GM19351 (cell line): ENCODE measurements around the gene DCXR.

Experiments used
- ATAC-seq: cut with Tn5 transposase; IDR thresholded peaks from one replicate; pipeline ENCODE4 v1.9.1; 2021; ENCODE audit warnings: mild to moderate bottlenecking, moderate library complexity; ENCODE audit not compliant: unreplicated experiment

The DCXR gene

DNA sequence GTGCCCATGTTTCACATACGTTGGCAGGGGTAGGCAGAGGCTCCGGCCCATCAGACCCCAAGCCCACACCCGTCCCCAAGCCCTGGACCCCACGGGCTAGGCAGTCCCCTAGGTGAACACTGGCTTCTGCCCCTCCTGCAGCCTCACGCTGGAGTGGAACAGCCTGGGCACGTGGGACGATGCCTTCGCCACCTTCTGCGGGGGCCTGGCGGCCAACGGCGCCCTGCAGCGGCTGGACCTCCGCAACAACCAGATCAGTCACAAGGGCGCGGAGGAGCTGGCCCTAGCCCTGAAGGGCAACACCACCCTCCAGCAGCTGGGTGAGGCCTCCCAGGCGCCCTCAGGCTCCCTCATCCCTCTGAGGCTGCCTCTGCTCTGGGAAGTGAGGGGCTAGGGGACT lies 12.6 kb downstream of the DCXR start:
- ATAC-seq, result no peak

DNA sequence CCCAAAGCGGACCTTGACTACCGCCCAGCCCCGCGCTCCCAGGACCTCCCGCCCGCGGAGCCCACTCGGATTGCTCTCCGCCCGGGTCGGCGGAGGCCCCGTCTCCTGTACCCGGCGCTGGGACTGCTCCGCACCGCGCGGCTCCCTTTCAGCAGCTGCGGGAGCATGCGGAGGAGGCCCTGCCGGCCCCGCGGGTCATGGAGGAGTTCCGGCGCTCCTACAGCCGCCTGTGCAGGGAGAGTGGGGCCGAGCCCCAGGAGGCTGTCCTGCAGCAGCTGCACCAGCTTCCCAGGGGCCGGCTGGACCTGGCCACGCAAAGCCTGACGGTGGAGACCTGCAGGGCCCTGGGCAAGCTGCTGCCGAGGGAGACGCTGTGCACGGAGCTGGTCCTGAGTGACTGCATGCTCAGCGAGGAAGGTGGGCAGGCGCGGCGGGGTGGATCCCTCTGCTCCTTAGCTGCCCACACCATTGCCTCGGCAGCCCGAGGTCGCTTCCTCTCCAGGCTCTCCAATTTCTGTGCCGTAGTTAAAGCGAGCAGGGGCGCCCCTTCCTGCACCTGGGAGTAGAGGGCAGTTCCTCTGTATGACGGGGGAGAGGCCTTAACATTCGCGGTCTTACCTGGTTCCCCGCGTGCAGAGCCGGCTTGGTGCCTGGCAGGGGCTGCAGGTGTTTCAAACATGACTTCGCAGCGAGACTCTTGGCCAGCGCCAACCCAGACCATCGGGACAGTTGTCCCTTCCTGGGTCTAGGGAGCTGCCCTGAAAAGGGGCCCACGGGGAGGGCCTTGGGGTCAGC lies 13.9 kb downstream of the DCXR start:
- ATAC-seq, result no peak

DNA sequence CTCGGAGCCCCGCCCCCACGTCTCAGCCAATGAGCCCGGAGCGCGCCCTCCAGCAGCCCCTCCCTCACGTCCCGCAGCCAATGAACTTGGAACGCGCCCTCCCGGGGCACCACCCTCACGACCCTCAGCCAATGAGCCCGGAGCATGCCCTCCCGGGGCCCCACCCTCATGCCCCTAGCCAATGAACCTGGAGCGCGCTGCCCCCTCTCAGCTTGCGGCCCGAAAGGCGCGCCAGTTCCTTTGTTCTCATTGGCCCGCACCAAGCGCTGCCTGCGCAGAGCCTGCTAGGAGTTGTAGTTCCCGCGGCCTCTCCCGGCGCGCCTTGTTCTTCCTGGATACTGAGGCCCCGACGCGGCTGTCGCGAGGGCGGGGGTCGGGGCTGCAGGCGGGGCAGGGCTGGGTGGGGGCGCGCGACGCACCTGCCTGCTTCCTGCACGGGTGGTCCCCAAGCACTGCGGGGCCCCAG lies 14.5 kb downstream of the DCXR start, which contains the start of gene LRRC45:
TSS of gene LRRC45 (plus strand) at position 325 of the 466 bp plus-strand sequence. CDS start 339 bp downstream, outside the sequence.
- peak; percentile 89 for ATAC-seq

DNA sequence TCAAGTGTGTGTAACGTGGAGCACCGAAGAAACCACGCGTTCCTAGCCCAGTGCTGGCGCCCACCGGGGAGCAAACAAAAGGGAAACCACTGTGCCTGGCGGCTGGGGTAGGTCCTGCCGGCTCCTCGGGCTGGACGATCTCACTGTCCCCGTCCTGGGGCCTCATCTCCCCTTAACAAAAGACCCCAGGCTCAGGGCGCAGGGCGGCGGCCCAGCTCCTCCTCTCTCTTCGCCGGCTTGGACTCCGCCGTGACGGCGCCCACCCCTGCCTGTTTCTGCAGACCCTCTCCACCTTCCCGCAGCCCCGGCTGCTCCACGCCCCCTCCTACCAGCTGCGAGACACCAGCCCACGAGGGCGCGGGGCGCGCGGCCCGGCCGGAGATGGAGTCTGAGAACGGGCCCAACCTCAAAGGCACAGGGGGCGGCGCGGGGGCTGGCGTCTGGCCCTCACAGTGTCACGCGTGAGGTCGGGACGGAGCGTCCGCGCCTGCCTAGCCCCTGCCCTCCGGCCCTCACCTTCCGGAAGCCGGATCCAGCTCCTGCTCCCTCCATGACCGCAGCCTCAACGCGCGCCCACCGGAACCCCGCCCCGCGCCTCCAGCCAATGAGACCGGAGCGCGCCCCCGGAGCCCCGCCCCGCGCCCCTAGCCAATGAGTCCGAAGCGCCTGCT lies 15.1 kb downstream of the DCXR start, which contains the start of gene CENPX:
TSS of gene CENPX (minus strand) at position 569 of the 671 bp plus-strand sequence. CDS start at position 552, 17 bp downstream.
- ATAC-seq, result no peak

DNA sequence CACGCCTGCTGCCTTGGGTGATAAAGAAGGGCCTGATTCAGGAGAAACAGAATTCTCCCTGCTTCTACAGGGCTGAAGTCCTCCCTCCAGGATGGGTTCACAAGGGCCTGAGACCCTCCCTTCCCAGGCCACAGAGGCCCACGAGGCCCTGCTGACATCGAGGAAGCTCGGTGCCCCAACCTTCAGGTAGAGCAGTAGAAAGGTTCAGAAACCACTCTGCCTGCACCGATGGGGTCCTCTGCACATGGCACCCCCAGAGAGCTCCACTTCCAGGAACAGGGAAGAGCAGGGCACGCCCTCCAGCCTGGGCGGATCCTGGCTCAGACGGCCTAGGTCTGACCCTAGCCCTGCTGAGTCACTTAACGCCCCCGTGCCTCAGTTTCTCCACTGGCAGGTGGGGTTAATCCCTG lies 15.6 kb downstream of the DCXR start:
- no peak for ATAC-seq

DNA sequence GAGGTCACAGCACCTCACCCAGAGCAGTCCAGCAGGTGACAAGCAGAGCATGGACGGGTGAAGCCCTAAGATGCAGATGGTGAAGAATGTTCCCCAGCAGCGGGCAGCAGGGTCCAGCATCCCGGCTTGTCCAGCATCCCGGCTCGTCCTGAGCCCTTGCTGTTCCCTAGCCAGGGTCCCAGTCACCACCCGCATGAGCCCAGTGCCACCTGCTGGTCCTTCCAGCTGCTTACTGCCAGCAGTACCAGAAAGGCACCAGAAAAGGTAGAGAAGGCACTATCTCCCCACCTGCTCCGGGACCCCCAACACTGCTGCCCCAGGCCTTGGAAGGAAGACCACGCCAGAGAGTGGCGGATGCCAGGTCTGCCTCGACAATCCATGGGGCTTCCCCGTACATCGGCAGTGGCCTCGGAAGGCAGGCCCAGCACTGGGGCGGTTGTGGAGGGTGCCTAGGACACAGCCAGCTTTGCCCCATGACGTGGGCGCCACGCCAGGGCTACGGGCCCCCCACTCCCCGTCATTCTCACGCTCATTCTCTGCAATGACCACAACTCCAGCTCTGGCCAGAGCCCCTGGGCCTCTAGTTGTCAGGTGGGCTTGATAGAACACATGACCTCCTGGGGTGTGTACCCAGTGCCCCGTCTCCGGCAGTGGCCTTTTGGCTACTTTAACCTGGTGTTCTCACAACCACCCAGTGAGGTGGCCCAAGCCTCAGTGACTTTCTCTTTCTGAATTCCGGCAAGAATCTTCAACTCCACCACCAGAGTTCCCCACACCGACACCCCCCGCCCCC lies 16.2 kb downstream of the DCXR start:
- no peak for ATAC-seq

DNA sequence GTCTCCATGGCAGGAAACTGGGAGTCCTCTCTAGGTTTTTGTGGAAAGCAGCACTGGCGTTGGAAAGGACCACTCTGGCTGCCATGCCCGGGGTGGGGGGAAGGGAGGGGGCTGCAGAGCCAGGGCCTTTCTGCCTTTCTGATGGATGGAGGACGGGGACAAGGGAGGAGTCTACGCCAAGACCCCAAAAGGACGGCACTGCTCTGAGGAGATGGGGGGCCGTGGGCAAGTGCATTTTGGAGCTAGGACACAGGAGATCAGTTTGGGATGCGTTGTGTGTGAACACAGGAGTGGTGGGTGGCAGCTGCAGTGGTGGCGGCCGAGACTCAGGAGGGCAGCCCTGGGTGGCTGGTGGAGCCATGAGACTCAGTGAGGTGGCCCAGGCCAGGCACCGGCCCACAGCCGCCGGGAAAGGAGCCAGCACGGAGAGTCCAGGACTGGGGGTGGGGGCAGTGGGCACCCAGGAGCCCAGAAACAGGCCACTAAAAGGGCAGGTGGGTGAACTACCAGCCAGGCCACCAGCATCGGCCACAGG lies 16.9 kb downstream of the DCXR start:
- ATAC-seq, result no peak

DNA sequence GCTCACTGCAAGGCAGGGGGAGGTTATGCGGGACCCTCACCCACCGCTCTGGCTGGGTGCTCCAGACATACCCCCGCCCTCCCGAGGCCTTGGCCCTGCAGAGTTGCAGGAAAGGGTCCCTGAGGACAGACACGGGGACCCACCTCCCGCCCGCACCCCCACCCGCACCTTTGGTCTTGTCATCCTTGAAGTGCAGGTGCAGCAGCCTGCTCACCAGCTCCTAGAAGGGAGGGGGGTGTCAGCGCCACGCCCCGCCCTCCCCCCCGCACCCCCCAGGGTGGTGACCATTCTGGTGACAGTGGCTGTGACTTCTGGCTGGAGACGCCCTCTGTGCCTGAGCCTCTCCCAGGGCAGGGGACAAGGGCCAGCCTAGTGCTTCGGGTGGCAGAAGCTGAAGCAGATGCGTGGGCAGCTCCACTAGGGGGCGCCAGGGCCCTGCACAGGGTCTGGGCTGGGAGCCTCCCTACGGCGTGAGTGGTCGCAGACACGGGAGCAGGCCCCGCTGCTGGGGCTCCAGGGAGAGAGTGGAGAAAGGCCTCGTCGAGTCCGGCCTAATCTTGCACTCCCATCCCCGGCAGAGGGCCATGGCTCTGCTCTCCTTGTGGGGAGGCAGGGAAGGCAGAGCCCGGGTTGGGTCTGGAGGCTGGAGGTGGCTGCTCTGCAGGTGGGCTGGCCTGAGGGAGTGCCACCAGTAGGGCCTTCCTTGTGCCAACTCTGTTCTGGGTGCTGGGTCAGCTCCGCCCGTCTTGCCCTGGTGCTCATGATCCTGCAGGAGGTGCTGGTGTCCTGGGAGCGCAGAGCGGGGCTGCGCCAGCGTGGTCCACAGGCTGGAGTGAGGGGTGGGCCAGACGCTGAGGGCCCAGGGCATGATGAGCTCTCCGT lies 17.6 kb downstream of the DCXR start:
- ATAC-seq, result no peak

DNA sequence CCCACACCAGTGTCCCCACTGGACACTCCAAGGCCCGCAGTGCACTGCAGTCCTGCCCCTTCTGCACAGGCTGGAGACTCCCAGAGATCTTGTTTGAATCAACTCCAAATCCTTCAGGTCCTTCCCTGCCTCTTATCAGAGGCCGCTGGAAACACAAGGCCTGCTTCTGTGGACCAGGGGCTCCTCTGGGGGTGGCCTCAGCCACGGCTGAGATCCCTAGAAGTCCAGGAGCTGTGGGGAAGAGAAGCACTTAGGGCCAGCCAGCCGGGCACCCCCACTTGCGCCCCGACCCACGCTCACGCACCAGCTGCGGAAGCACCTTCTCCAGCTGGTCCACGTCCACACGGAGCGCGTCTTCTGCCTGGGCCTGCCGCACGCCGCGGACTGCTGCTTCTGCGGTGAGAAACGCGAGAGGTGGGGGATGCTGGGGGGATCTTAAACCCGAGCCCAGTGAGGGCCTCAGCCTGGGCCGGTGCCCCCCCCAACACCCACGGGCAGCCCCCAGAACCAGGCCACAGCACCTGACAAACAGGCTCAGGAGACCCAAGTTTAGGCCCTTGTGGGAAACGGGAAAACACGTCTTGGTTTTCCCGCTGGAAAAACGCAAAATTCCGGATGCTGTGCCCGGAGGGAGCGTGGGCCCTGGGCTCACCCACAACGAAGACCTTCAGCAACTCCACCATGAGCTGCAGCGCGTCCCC lies 18.4 kb downstream of the DCXR start:
- no peak for ATAC-seq

DNA sequence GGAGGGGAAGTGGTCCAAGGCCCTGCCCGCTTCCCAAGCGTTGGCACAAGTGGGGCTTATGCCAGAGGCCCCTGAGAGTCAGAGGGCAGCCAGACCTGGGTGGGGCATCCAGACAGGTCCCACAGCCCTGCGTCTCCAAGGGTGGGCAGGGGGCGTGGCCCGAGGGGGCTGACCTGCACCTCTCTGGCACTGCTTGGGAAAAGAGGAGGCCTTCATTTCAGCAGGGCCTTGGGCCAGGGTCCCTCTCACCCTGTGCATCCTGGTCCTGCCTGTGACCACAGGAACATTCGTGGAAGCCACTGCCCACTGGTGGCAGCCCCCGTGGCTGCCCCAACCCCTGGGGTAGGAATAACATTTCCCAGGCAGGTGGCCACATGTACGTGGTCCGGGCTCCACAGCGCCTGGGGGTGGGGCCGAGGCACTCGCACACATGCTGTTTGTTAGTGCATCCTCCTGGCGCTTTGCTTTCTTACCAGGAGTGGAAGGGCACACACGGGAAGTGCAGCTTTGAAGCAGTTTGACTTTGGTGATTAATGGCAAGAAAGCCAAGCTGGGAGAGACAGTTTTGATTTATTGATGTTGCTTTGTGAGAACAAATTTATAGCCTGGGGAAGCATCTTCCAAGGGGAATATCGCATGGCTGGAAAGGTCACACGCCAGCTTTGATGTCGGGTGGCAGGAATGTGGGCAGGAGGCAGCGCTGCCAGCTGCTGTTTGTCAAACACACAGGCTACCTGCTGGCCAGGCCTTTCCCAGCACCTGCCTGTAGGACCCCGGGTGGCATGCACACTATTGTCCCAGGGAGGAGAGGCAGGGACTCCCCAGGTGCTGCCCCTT lies 19.1 kb downstream of the DCXR start:
- ATAC-seq, result no peak

DNA sequence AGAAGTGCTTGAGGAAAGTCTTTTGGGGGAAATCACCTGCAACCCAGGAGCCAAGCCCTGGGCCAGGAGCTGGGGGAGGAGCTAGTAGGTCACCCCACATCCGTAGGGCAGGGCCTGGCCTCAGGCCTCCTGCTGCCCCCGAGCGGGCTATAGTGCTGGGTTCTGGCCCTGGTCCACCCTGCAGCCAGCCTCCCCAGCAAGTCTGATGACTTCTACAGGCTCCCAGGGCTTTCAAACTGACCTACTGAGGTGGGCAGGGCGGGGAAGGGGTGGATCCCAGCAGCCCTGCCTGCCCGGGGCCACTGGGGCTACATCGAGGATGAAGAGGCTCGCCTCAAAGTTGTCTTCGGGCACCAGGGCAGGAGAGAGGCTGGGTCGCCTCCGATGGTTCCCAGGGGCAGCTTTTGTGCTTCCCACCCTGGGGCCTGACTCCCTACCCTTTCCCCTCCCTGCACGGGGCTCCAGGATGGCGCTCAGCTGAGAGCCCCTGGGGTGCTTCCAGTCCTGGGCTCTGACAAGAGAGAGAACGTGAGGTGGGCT lies 19.8 kb downstream of the DCXR start:
- ATAC-seq, result no peak

DNA sequence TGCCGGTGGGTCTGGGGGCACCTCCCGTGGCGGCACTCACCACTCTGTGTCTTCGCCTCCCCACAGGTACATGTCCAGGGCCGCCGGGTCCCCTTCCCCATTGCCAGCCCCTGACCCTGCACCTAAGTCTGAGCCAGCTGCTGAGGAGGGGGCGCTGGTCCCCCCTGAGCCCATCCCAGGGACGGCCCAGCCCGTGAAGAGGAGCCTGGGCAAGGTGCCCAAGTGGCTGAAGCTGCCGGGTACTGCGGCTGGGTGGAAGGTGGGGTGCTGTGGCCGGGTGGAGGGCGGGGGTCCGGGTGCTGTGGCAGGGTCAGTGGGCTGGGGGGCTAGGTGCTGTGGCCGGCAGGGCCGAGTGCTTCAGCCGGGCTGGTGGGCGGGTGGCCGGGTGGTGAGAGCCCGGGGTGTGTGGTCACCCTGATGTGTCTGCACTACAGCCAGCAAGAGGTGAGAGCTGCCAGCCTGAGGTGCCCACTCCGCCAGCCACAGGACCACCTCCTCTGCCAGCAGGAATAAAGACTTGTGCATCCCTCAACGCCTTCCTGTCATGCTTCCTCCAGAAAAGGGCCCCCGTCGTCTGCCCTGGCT lies 20.5 kb downstream of the DCXR start:
- no peak for ATAC-seq

DNA sequence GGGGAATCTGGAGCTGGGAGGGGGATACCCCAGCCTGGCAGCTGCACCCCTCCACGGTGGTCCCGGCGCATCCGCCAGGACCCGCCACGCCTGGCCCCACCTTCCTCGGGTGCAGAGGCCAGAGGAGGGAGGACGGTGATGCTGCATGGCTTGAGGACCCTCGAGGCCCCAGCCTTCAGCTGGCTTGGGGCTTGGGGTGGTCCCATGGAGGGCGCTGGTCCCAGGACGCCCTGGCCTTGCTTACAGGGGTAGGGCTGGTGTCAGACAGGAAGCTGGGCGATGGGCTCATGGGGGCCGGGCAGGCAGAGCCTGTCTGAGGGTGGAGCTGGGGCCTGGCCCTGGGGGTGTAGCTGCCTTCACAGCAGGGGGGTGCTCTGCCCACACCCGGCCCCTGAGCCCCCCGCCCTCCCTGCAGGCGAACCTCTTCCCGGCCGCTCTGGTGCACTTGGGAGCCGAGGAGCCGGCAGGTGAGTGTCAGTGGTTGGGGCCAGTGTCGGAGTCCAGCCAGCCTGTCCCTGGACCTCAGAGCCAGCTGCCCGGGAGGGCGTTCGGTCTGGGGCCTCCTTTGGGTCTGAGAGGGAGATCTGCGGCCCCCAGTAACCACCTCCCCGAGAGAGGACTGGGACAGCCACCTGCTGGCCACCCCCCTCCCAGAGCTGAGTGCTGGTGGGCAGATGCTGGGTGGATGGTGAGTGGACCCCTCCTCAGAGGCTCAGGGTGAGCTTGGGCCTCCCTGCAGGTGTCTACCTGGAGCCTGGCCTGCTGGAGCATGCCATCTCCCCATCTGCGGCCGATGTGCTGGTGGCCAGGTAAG lies 21.2 kb downstream of the DCXR start:
- ATAC-seq, result no peak

DNA sequence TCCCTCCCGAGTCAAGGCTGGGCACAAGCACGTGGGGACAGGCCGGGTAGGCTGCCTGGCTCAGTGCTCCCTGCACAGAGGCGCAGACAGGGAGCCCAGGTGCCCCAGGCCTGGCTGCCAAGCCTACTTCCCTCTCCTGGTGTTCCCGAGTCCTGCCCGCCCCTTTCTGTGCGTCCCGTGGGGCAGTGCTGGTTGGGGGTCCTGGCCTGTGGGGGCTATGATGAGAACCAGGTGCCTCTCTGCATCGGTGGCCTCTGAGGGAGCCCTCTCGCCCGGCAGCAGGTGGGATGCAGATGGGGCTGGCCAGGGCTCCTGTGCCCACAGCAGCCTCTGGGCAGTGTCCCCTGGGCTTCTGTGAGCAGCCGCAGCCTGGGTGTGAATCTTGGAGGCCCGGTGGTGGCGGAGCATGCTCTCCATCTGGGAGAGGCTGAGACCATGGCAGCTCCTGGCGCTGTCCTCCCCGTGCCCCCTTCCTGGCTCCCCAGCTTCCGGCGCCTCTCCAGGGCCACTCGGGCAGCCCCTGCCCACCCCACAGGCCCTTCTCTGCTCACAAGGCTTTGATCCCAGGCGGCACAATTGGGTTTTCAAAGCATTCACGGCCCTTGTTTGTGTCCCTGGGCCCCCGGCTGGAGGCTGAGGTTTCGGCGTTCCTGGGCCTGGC lies 22.1 kb downstream of the DCXR start:
- ATAC-seq, result no peak

DNA sequence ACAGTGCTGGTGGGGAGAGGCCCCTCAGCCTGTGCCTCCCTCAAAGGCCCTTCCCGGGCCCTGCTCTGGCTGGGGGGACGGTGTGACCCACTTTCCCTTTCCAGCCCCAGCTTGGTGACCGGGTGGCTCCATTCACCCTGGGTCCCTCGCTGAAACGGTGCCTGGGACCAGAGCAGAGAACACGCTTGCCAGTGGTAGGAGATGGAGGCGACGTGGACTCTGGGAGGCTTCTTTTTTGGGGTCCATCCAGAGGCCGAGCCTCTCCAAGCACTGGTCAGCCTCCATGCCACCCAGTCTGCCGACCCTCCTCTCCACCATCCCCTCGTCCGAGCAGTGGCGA lies 22.6 kb downstream of the DCXR start:
- no peak for ATAC-seq

DNA sequence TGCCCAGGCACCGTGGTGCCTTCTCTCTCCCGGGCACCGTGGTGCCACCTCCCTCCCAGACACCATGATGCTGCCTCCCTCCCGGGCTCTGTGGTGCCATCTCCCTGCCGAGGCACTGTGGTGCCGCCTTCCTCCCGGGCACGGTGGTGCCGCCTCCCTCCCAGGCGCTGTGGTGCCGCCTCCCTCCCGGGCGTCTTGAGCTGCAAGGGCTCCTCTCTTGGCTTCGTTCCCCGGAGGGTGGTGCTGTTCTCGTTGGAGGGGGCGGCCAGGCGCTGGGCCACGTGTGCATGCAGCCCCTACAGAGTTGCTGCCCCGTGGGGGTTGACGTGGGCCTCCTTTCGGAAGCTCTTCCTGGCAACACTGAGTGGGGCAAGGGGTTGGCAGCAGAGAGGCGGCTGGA lies 23.1 kb downstream of the DCXR start:
- ATAC-seq, result no peak
